ENCODE results near the gene CACNA1C. TPM values are rescaled to one million over a fixed set of nuclear protein-coding genes. Genes with fewer than 3 reads are reported as not detected.

The CACNA1C gene
- total RNA-seq, 1 experiment from 2014 or later, result not detected

GRCh38 chr12:2563709-2564108 lies 510.9 kb downstream of the CACNA1C start:
- H3K36me3 ChIP-seq (ENCODE audit: low read depth), result no peaks in the 10 kb centered on the region
- H3K27me3 ChIP-seq (ENCODE audit: insufficient read depth, low read depth), result peaks cover 98% of the 10 kb centered on the region
- H3K27ac ChIP-seq, result no peak overlapping the region
- no peak for DNase-seq
- no peaks in the 10 kb centered on the region for H3F3A ChIP-seq (ENCODE audit: insufficient read depth, low read depth)
- no peaks in the 10 kb centered on the region for H3K79me2 ChIP-seq (ENCODE audit: low read depth)
- no peak overlapping the region for H3K4me3 ChIP-seq
- no peaks in the 10 kb centered on the region for H3K9me3 ChIP-seq (ENCODE audit: insufficient read depth, low read depth)
- ChIA-PET POLR2A (ENCODE audit: unreplicated experiment) (no interaction called here), CTCF (no interaction called here)
- no peaks in the 10 kb centered on the region for H3K9me2 ChIP-seq (ENCODE audit: insufficient read depth)
- TF ChIP-seq CTCF (conservative IDR thresholded peaks at IDR 0.05) (no peak), EZH2 (IDR thresholded peaks at IDR 0.05; ENCODE audit: low read depth) (no peak)
- BruUV-seq (replicated peaks), result no TSS peak
- H2AFZ ChIP-seq, result no peak overlapping the region
- H3K4me2 ChIP-seq, result no peak overlapping the region
- no peaks in the 10 kb centered on the region for H3K4me1 ChIP-seq (replicated peaks; ENCODE audit: insufficient read depth)
- intact Hi-C loops (cut with micrococcal nuclease; ENCODE audit: unreplicated experiment), result no loop called here
- H4K20me1 ChIP-seq (ENCODE audit: insufficient read depth), result peaks cover 6% of the 10 kb centered on the region; the same call in 1 of the 2 replicates

GRCh38 chr12:2566161-2566560 lies 513.4 kb downstream of the CACNA1C start:
- Histone ChIP-seq H3K4me1 (replicated peaks; ENCODE audit: insufficient read depth) (no peaks in the 10 kb centered on the region), H3K36me3 (ENCODE audit: low read depth) (no peaks in the 10 kb centered on the region), H3K4me2 (no peak overlapping the region), H3K27me3 (ENCODE audit: insufficient read depth, low read depth) (peaks cover 98% of the 10 kb centered on the region), H2AFZ (no peak overlapping the region), H3K9me2 (ENCODE audit: insufficient read depth) (no peaks in the 10 kb centered on the region), H3K27ac (no peak overlapping the region), H3K4me3 (no peak overlapping the region), H4K20me1 (ENCODE audit: insufficient read depth) (peaks cover 6% of the 10 kb centered on the region; the same call in 1 of the 2 replicates), H3F3A (ENCODE audit: insufficient read depth, low read depth) (no peaks in the 10 kb centered on the region), H3K79me2 (ENCODE audit: low read depth) (no peaks in the 10 kb centered on the region), H3K9me3 (ENCODE audit: insufficient read depth, low read depth) (no peaks in the 10 kb centered on the region)
- DNase-seq, result no peak
- POLR2A ChIA-PET (ENCODE audit: unreplicated experiment), result no interaction called here
- CTCF ChIA-PET, result no interaction called here
- TF ChIP-seq CTCF (conservative IDR thresholded peaks at IDR 0.05) (no peak), EZH2 (IDR thresholded peaks at IDR 0.05; ENCODE audit: low read depth) (no peak)
- BruUV-seq (replicated peaks), result no TSS peak
- intact Hi-C loops (cut with micrococcal nuclease; ENCODE audit: unreplicated experiment), result no loop called here

GRCh38 chr12:2567711-2568110 lies 514.9 kb downstream of the CACNA1C start:
- no peaks in the 10 kb centered on the region for H3K79me2 ChIP-seq (ENCODE audit: low read depth)
- H3K27ac ChIP-seq, result no peak overlapping the region
- TF ChIP-seq CTCF (conservative IDR thresholded peaks at IDR 0.05) (no peak), EZH2 (IDR thresholded peaks at IDR 0.05; ENCODE audit: low read depth) (no peak)
- no peak overlapping the region for H2AFZ ChIP-seq
- H3K36me3 ChIP-seq (ENCODE audit: low read depth), result no peaks in the 10 kb centered on the region
- H3K4me3 ChIP-seq, result no peak overlapping the region
- no peaks in the 10 kb centered on the region for H3K9me2 ChIP-seq (ENCODE audit: insufficient read depth)
- no peaks in the 10 kb centered on the region for H3K9me3 ChIP-seq (ENCODE audit: insufficient read depth, low read depth)
- no peaks in the 10 kb centered on the region for H3K4me1 ChIP-seq (replicated peaks; ENCODE audit: insufficient read depth)
- intact Hi-C loops (cut with micrococcal nuclease; ENCODE audit: unreplicated experiment), result no loop called here
- CTCF ChIA-PET, result no interaction called here
- H3F3A ChIP-seq (ENCODE audit: insufficient read depth, low read depth), result no peaks in the 10 kb centered on the region
- H3K4me2 ChIP-seq, result no peak overlapping the region
- peaks cover 89% of the 10 kb centered on the region for H3K27me3 ChIP-seq (ENCODE audit: insufficient read depth, low read depth)
- POLR2A ChIA-PET (ENCODE audit: unreplicated experiment), result no interaction called here
- no TSS peak for BruUV-seq (replicated peaks)
- no peak for DNase-seq
- H4K20me1 ChIP-seq (ENCODE audit: insufficient read depth), result peaks cover 6% of the 10 kb centered on the region; the same call in 1 of the 2 replicates

Measured in PC-9 (cell line).